Dermis microvascular lymphatic vessel endothelial cell (primary cell): Measurements from ENCODE around the gene ZNF385C. TPM values are rescaled to one million over a fixed set of nuclear protein-coding genes. Genes with fewer than 3 reads are reported as not detected.
A peak's percentile ranks its signal among the peaks of the same experiment; 100 is the strongest.

ENCODE experiments used
- DNase-seq, 2 donors: peaks; one replicate each; pipeline versions ENCODE4 v3.0.0 to v3.0.0-alpha.2; 2010; ENCODE audit warnings: low read depth in 2 of 2
- total RNA-seq: library from RNA; depleted of rRNA; stranded (reverse); fragments of >200 nt; gene quantifications from 2 replicates; pipeline ENCODE4 v1.2.1, GENCODE V29; 2014

The ZNF385C gene
- total RNA-seq, 1 donor from 2014 or later, result under 0.01 TPM

- no peak for DNase-seq
These were observed 26.0 kb upstream of the ZNF385C start for GRCh38 chr17:42124256-42124655.

DNA sequence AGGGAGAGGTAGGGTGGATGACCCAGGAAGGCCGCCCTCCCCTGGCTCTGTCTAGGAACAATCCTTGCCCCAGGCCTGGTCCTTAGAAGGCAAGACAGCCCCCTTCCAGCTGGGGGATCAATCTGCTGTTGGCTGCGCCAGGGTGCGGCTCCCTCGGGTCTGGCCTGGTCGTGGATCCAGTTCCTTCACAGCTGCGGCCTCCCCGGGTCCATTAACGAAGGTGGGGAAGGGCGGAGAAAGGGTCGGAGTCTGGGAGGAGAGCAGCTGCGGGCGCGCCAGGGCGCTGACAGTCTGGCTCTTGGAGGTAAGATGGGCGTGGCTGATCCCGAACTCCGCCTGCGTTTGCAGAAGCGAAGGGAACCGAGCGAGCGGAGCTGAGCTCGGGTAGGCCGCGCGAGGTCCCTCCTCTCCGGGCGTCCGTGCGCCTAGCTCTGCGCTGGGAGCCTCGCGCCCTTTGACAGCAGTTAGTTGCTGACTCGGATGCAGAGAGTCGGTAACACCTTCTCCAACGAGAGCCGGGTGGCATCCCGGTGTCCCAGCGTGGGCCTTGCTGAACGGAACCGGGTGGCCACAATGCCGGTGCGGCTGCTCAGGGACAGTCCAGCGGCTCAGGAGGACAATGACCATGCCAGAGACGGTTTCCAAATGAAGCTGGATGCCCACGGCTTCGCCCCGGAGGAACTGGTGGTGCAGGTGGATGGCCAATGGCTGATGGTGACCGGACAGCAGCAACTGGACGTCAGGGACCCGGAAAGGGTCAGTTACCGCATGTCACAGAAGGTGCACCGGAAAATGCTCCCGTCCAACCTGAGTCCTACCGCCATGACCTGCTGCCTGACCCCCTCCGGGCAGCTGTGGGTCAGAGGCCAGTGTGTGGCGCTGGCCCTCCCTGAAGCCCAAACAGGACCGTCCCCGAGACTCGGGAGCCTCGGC, 24.4 kb upstream of the ZNF385C start, which contains the start of gene HSPB9:
Gene HSPB9, plus strand, starts transcription at position 434 of the 933 bp plus-strand sequence. Its CDS starts 47 bp downstream, at position 481.
- no peak for DNase-seq

DNA sequence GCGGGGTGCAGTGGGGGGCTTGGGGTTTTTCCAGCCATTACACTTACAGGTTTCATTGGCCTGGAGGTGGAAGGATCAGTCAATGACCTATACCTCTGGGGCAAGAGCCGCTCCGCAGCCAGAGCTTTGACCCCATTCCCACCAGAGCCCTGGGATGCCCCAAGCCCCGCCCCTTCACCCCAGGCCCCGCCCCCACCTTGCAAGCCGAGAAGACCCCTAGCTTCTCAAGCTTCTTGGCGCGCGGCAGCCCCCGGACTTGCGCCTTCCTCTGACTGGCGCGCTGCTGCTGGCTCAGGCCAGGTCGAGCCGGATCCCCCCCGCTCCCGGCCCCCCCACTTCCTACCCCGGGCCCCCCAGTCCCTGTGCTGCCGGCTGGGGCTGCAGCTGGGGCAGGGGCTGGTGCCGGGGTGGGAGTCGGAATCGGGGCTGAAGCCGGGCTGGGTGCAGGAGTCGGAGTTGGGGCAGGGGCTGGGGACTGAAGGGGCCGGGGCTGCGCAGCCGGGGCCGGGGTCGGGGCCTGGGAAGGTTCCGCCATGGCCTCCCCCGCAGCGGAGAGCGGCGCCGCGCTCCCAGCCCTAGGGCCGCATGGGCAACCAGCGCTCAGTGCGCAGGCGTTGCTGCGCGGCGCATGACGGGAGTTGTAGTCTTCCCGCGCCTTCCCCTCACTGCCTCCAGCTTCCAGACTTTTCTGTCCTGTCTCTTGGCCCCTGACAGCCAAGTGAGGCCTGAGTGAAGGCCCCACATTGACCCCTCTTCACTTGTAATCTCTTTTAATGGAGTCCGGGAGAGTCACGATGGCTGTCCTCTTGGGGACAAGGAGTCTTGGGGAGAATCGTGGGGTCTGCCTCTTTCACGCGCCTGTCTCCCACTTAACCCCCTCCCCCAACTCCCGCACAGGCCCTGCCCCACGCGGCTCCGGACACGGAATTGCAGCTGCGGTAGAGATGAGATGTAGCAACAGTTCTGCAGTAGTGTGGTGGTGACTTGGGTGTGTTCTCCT, 22.8 kb upstream of the ZNF385C start, which contains the start of gene KAT2A:
Gene KAT2A, minus strand, starts transcription at position 598 of the 1,000 bp plus-strand sequence. Its CDS starts 63 bp downstream, at position 535.
- peak; percentile 52 to 81 for DNase-seq

GRCh38 chr17:42120161-42120769, 22.0 kb upstream of the ZNF385C start:
- DNase-seq, result no peak

DNA sequence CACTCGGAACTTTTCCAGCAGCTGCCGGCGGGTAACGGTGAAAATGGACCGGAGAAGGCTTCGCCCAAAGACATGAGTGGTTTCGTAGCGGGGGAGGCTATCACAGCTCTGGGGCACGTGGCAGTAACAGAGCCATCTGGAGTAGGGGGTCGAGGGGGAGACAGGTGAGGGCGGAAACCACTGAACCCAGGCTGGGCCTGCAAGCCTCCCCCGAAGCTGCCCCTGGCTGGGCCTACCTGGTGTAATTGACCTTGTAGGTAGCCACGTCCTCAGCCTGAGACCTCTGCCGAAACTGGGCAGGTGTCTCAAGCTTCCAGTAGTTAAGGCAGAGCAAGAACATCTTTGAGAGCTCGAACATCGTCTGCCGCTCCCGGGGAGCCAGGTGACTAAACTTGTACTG, 21.0 kb upstream of the ZNF385C start:
- no peak for DNase-seq

- peak; percentile 36 to 56 for DNase-seq
These were observed 20.3 kb upstream of the ZNF385C start for GRCh38 chr17:42118545-42118944.

DNA sequence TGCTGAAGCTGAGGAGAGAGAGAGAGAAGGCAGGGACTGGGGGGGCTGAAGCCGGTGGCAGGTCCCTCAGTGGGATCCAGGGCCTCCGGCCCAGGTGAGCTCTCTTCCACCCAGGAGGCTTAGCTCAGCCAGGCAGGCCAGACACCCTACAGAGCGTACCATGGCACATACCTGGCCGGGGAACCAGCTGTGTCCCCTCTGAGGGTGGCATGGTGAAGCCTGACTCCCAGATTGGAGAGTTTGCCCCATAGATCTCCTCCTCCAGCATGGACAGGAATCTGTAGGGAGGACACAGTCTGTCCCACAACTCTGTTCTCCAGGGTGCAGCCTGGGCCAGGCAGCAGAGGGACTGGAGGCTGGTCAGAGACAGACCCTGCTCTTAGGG, 19.8 kb upstream of the ZNF385C start:
- no peak for DNase-seq

GRCh38 chr17:42117397-42118125, 19.3 kb upstream of the ZNF385C start:
- no peak for DNase-seq

DNA sequence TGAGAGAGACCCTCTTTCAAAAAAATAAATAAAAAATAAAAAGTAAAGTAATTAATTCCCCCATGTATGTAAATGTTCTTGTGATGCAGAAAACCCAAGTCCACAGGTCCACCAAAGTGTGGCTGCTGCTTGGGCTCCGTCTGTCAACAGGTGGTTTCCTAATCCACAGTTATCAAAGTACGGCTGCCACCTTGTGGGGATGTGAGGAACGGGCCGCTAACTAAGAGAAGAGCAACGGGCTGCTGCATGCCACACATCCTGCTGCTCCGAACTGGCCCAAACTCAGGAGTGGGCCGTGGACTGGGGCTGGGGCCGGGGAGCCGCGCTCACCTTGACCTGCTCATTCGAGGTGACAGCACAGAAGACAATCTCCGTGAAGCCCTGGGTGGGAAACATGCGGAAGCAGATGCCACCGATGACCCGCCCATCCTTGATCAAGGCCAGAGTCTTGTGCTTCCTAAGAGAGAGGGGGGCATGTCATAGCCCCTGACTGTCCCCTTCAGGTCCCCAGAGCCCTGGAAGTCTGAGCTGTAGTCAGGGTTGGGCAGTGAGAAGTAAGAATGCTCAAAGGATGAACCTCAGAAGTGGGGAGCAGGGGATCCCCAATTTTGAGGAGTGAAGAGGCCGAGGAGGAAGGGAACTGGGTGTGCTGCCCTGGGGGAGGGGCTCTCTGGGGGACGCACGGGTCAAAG, 18.6 kb upstream of the ZNF385C start:
- DNase-seq, result peak; percentile 67 to 78

- no peak for DNase-seq
These were observed 15.8 kb upstream of the ZNF385C start for GRCh38 chr17:42114118-42114517.

DNA sequence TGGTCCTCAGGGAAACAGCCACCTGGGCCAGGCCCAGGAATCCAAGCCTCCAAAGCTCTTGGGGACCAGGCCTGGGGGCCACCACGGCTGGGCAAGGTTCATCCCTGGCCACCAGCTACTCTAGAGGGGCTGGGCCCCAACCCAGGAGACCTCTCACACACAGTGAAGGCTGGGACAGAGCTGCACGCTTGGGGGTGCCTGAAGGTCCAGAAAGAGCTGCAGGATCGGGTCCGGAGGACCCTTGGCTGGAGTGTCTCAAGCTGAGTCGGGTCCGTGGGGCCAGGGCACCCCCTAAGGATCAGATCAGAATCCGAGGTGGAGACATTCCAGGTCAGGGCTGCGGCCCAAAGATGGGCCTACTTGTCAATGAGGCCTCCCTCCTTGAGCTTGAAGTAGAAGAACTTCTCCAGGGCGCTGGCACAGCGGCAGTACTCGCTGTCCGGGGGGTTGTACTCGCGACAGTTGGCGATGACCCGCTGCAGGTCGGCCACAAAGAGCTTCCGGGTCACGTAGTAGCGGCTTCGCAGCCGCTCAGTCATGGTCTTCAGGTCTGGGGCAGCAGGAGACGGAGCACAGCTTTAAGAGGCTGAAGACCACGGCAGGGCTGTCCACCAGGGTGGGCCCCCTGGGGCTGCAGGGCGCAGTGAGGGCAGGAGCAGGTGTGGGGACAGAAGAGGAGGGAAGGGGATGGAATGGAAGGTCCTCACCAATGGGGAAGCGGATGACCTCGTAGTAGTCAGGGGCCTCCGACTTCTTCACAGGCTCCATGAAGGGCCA, 15.2 kb upstream of the ZNF385C start:
- DNase-seq, result no peak

DNA sequence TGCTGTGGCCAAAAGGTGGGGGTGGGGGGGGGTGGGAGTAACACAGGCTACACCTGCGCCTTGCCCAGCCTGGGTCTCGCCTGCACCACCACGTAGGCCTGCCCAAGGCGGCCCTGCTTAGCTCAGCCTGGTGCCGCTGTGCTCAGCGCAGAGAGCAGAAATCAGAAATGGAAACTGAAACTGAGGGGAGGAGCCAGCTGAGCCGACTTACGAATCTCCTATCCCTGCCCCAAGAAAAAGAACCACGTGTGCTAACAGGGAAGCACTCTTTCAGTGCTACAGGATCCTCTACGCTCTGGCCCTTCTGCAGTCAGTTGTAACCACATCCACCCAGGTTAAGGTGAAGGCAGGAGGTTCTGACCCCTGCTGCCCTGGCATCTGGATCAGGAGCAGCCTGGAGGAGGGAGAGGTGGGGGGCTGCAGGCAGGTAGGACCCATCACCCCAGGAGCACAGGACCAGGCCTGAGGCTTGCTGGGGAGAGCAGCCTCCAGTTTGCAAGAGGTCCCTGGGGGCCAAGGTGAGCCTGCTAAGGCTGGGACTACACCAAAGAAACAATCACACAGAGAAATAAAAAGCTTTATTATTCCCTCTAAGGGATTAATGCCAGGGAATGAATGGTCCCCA, 14.4 kb upstream of the ZNF385C start, which contains the start of gene DHX58:
Gene DHX58, minus strand, starts transcription at position 163 of the 625 bp plus-strand sequence. CDS start 822 bp downstream, outside the sequence.
- peak in 1 of 2 donors; percentile 84 for DNase-seq

GRCh38 chr17:42111871-42112551, 13.7 kb upstream of the ZNF385C start:
- DNase-seq, result peak in 1 of 2 donors; percentile 23

GRCh38 chr17:42111265-42111636, 13.0 kb upstream of the ZNF385C start:
- DNase-seq, result no peak

DNA sequence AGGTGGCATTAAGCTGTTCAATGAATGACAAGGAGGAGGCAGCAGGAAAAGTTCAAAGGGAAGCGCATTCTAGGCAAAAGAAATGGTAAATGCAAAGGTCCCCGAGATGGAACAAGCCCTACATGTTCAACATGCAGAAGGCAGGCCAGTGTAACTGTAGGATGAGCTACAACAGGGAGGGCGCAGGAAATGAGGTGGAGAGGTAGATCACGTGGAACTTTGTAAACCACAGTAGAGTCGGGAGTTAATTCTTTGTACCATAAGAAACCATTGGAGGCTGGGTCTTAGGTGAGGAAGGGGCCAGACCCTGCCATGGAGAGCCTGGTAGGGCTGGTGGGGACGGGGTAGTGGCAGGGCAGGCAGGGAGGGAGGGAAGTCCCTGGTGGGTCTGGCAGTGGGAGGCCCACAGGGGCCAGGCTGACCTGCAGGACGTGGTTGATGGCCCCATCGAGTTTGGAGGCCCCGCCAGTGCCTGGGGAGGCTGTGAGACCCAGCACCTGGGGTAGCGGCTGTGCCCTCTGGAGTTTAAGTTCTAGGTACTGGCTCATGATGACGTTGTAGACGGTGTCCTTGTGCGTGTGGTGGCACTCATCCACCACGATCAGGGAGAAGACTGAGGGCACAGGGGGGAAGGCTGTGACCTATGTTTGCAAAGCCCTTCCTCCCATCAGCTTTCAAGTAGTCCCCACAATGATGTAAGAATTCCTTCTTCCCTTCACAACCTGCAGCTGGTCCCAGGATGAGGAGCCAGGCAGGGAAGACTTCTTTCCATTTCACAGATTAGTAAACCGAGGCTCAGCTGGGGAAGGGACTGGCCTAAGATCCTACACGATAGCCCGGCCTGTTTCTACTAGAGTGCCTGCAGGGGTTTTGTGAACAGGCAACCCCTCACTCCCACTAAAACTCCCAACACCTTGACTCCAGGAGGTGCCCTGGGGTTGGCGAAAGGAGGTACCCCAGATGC, 12.3 kb upstream of the ZNF385C start:
- DNase-seq, result no peak

DNA sequence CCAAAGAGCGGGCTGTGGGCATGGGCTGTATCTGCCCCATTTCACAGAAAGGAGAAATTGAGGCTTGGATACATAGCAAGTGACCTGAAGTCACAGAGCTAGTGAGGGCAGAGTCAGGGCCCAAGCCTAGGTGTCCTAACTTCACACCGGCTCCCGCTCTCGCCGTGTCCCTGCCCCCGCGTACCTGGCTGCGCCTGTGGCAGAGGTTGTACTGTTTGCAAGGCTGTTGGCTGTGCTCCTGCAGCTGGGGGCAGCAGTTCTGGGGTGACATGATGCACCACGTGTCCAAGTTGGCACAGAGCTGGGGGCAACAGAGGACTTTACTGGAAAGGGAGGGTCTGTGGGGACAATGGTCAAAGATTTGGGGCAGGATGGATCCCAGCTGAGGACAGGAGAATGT, 10.8 kb upstream of the ZNF385C start:
- DNase-seq, result no peak
